HepG2 (cell line): ENCODE results near the gene RERE. TPM values are rescaled to one million over a fixed set of nuclear protein-coding genes. Genes with fewer than 3 reads are reported as not detected.
A peak's percentile ranks its signal among the peaks of the same experiment; 100 is the strongest.

ENCODE experiments used
- ATAC-seq: fragments of 200-7000 bp; cut with Tn5 transposase; 3 replicates; pipeline ENCODE4 v1.9.1; 2020; ENCODE audit warnings: mild to moderate bottlenecking, moderate library complexity
- BruUV-seq: library from RNA; stranded (reverse); fragments of 400-500 nt; replicated peaks from 2 replicates; lab custom pipeline; 2021; lab: Mats Ljungman, UMichigan
- CTCF ChIA-PET: fragments of 300-600 bp; formaldehyde crosslinking; extraction: SDS; loops from one replicate; lab custom pipeline; 2021; ENCODE audit warnings: low total read pairs, inconsistent platforms, low intra/inter-chr PET ratio; lab: Yijun Ruan, JAX
- POLR2A ChIA-PET: fragments of 350-600 bp; sonication (Branson Sonifier 250); formaldehyde crosslinking; loops from one replicate; lab custom pipeline; 2020; ENCODE audit warnings: antibody characterized with exemption, inconsistent platforms; lab: Yijun Ruan, JAX
- DNase-seq: peaks from one replicate; pipeline ENCODE4 v3.0.0-alpha.2; 2015; ENCODE audit warnings: low spot score
- FAIRE-seq: peaks from 3 replicates; lab custom pipeline; 2011; peaks lifted over from hg19 to GRCh38; lab: Jason Lieb, UNC
- H2AFZ ChIP-seq: one replicate; pipeline ENCODE4 v1.6.1; 2011; ENCODE audit warnings: low read length, inconsistent platforms
- H3K27ac ChIP-seq: fragments of 300-600 bp; 3 replicates; pipeline ENCODE4 v1.8.0; 2011; ENCODE audit warnings: mixed run types, mild to moderate bottlenecking, mixed read lengths, low read length, inconsistent platforms; ENCODE audit not compliant: insufficient read depth; ENCODE audit errors: extremely low read length
- H3K27me3 ChIP-seq, 2 experiments: fragments of 200-600 bp in 1 of 2; 2 replicates in 1 of 2; 3 replicates in 1 of 2; pipeline versions ENCODE4 v1.6.0 to v1.8.0; 2011; ENCODE audit warnings: low read length in 2 of 2, mild to moderate bottlenecking in 2 of 2, moderate library complexity in 2 of 2, inconsistent platforms in 1 of 2; ENCODE audit not compliant: insufficient read depth in 2 of 2, control insufficient read depth in 1 of 2
- H3K36me3 ChIP-seq, 2 experiments: fragments of 200-600 bp in 1 of 2; replicated peaks in 1 of 2; 2 replicates in 1 of 2; 3 replicates in 1 of 2; pipeline versions ENCODE4 v1.5.1 to v1.8.0; 2011; ENCODE audit warnings: low read length in 2 of 2, inconsistent platforms in 1 of 2; ENCODE audit not compliant: insufficient read depth in 2 of 2, control insufficient read depth in 1 of 2
- H3K4me1 ChIP-seq: 2 replicates; pipeline ENCODE4 v1.5.1; 2012; ENCODE audit warnings: low read length, inconsistent platforms; ENCODE audit not compliant: insufficient read depth
- H3K4me2 ChIP-seq: 2 replicates; pipeline ENCODE4 v1.6.0; 2011; ENCODE audit warnings: low read depth, low read length, inconsistent platforms
- H3K4me3 ChIP-seq, 3 experiments: fragments of 200-600 bp in 1 of 3; sonication (generic), shearing (Covaris generic) in 1 of 3; replicated peaks in 1 of 3; 2 replicates each; pipeline ENCODE4 v1.5.1; 2011 to 2016; ENCODE audit warnings: low read length in 3 of 3, inconsistent platforms in 2 of 3, low read depth in 2 of 3, mild to moderate bottlenecking in 2 of 3, control low read depth in 1 of 3, mixed read lengths in 1 of 3; ENCODE audit not compliant: insufficient read depth in 1 of 3
- H3K79me2 ChIP-seq: one replicate; pipeline ENCODE4 v1.6.1; 2011; ENCODE audit warnings: low read length, inconsistent platforms; ENCODE audit not compliant: insufficient read depth
- H3K9ac ChIP-seq: 2 replicates; pipeline ENCODE4 v1.6.0; 2011; ENCODE audit warnings: mild to moderate bottlenecking, low read depth, low read length, inconsistent platforms; ENCODE audit not compliant: insufficient read depth
- H3K9me3 ChIP-seq: 2 replicates; pipeline ENCODE4 v1.5.1; 2012; ENCODE audit warnings: mild to moderate bottlenecking, low read length
- H4K20me1 ChIP-seq: 2 replicates; pipeline ENCODE4 v1.6.0; 2011; ENCODE audit warnings: inconsistent platforms, mild to moderate bottlenecking, low read length, moderate library complexity; ENCODE audit not compliant: insufficient read depth
- AGO2 ChIP-seq: fragments of 200-400 bp; formaldehyde crosslinking; optimal IDR thresholded peaks from 2 replicates; pipeline ENCODE3; 2017; ENCODE audit warnings: mild to moderate bottlenecking, low read depth, low read length, moderate library complexity
- ATAD3A ChIP-seq: sonication (generic); formaldehyde crosslinking; IDR thresholded peaks from 2 replicates; pipeline ENCODE4 v1.4.0; 2020; ENCODE audit warnings: missing genetic modification reagents
- FIP1L1 ChIP-seq: fragments of 200-400 bp; formaldehyde crosslinking; IDR thresholded peaks from 2 replicates; pipeline ENCODE4 v1.6.1; 2018; ENCODE audit warnings: low read depth, mild to moderate bottlenecking, low read length, moderate library complexity, borderline replicate concordance; ENCODE audit not compliant: insufficient read depth
- HMGA1 ChIP-seq: sonication (generic); formaldehyde crosslinking; conservative IDR thresholded peaks from 2 replicates; pipeline ENCODE4 v1.4.0; 2020; ENCODE audit warnings: missing genetic modification reagents
- IKZF4 ChIP-seq: sonication (generic); formaldehyde crosslinking; IDR thresholded peaks from 2 replicates; pipeline ENCODE4 v1.5.1; 2020; ENCODE audit warnings: borderline replicate concordance, mild to moderate bottlenecking, low read depth, missing genetic modification reagents; ENCODE audit errors: not compliant biosample characterization
- IRF9 ChIP-seq: sonication (generic); formaldehyde crosslinking; IDR thresholded peaks from 2 replicates; pipeline ENCODE4 v1.8.0; 2022; ENCODE audit warnings: missing genetic modification reagents, mild to moderate bottlenecking, borderline replicate concordance
- POLR2AphosphoS2 ChIP-seq: IDR thresholded peaks from 2 replicates; pipeline ENCODE4 v1.6.1; 2011; ENCODE audit warnings: low read depth, low read length, improper control_type of control experiment
- ZNF121 ChIP-seq: sonication (generic); formaldehyde crosslinking; IDR thresholded peaks from 2 replicates; pipeline ENCODE4 v1.5.0; 2020; ENCODE audit warnings: mild to moderate bottlenecking, missing genetic modification reagents
- WGBS: methylation state at CpG from one replicate; pipeline ENCODE4 v1.1.6; 2017; ENCODE audit warnings: low lambda C conversion rate; 5-methylcytosine and 5-hydroxymethylcytosine counted together
- in situ Hi-C: cut with HindIII; loops from 2 replicates; pipeline ENCODE4 v1.10.0; 2017; ENCODE audit warnings: low pct_unique_long_range_greater_than_20kb; ENCODE audit not compliant: extremely low pct_ligation_motif_present
- intact Hi-C: fragments of 100-400 bp; cut with micrococcal nuclease; formaldehyde crosslinking; loops from one replicate; pipeline ENCODE4 v1.10.0; 2022; ENCODE audit not compliant: unreplicated experiment
- polyA plus RNA-seq, 8 experiments: library from polyadenylated mRNA; depleted of rRNA in 3 of 8; stranded (reverse) in 7 of 8; unstranded in 1 of 8; fragments of >200 nt; fragmentation: Illumina TruSeq in 4 of 8; extraction: Trizol in 4 of 8; gene quantifications; 2 replicates each; pipeline versions ENCODE4 v1.2.1 to v1.2.3, GENCODE V29; 2011 to 2016; ENCODE audit warnings: low read depth in 4 of 8, missing spikeins in 1 of 8, mixed read lengths in 1 of 8; ENCODE audit not compliant: insufficient read depth in 1 of 8
- total RNA-seq, 5 experiments: library from RNA; depleted of rRNA; stranded (reverse); fragments of >200 nt; fragmentation: Illumina TruSeq; extraction: Trizol; gene quantifications; 2 replicates each; pipeline ENCODE4 v1.2.3, GENCODE V29; 2016; ENCODE audit warnings: low read depth in 1 of 5

RERE gene
- total and polyA plus RNA-seq, 2 of the 13 experiments (the other 11 are each of a cell fraction or from before 2014, with no cell fraction given), result 18.3 to 21.9 TPM

GRCh38 chr1:8360493-8361197 is 456.8 kb downstream of the RERE start:
- in situ Hi-C loops (no loop called here), intact Hi-C loops (no loop called here)
- FAIRE-seq (no peak), ATAC-seq (no peak), DNase-seq (no peak)
- no peak overlapping the region for H3K4me2 ChIP-seq
- no peak overlapping the region for H3K27ac ChIP-seq
- H3K36me3 ChIP-seq, result peaks cover 61 to 86% of the 10 kb centered on the region in 2 experiments; a peak in 4 of 5 replicates
- no peaks in the 10 kb centered on the region for H3K9me3 ChIP-seq
- POLR2A ChIA-PET, result no interaction called here
- BruUV-seq, result no TSS peak
- CTCF ChIA-PET, result no interaction called here
- no peak overlapping the region for H3K4me3 ChIP-seq
- 0 out of 2 replicates have a peak, but pooled peaks cover 2% of the 10 kb centered on the region for H3K4me1 ChIP-seq
- H3K79me2 ChIP-seq, result no peaks in the 10 kb centered on the region
- no peak overlapping the region for H3K9ac ChIP-seq
- H4K20me1 ChIP-seq, result 0 out of 2 replicates have a peak, but pooled peaks cover 7% of the 10 kb centered on the region
- WGBS, result 98% methylated on average over 19 of the region's 26 CpGs
- no peak overlapping the region for H2AFZ ChIP-seq
- no peaks in the 10 kb centered on the region; a peak in 1 of 5 replicates for H3K27me3 ChIP-seq
- TF ChIP-seq ZNF121 (CRISPR knock-in tag) (no peak), FIP1L1 (no peak), AGO2 (peak; percentile 37), HMGA1 (CRISPR knock-in tag) (no peak), IKZF4 (CRISPR knock-in tag) (no peak), ATAD3A (CRISPR knock-in tag) (no peak), IRF9 (CRISPR knock-in tag) (no peak), POLR2AphosphoS2 (no peak)
